SK-N-SH (cell line): Measurements from ENCODE around the gene TFF1. TPM values are rescaled to one million over a fixed set of nuclear protein-coding genes. Genes with fewer than 3 reads are reported as not detected.

ENCODE experiments used
- CTCF ChIA-PET: fragments of 300-600, 350-600 bp; formaldehyde crosslinking; extraction: SDS; loops from one replicate; lab custom pipeline; 2021; lab: Yijun Ruan, JAX
- POLR2A ChIA-PET: fragments of 350-600 bp; sonication (Branson Sonifier 250); formaldehyde crosslinking; extraction: SDS; loops from one replicate; lab custom pipeline; 2020; ENCODE audit warnings: antibody characterized with exemption, inconsistent platforms; lab: Yijun Ruan, JAX
- DNase-seq: peaks from one replicate; pipeline ENCODE4 v3.0.0; 2012
- H2AFZ ChIP-seq: fragments of 200-600 bp; sonication (generic); 2 replicates; pipeline ENCODE4 v1.8.1; 2016; ENCODE audit warnings: antibody characterized with exemption, mild to moderate bottlenecking, low read depth
- H3F3A ChIP-seq: fragments of 200-600 bp; sonication (generic); replicated peaks from 2 replicates; pipeline ENCODE3; 2016; ENCODE audit warnings: antibody characterized with exemption, mild to moderate bottlenecking; ENCODE audit not compliant: insufficient read depth
- H3K27ac ChIP-seq, 2 experiments: fragments of 200-500 bp in 1 of 2; fragments of 200-600 bp in 1 of 2; sonication (Bioruptor generic) in 1 of 2; sonication (generic), shearing (Covaris generic) in 1 of 2; 2 replicates each; pipeline versions ENCODE4 v1.5.1 to v1.6.1; 2014 to 2016; ENCODE audit warnings: low read depth in 2 of 2, inconsistent platforms in 1 of 2, low read length in 1 of 2, mild to moderate bottlenecking in 1 of 2, mixed read lengths in 1 of 2
- H3K27me3 ChIP-seq: fragments of 200-600 bp; sonication (generic), shearing (Covaris generic); 2 replicates; pipeline ENCODE4 v1.6.1; 2016; ENCODE audit warnings: mixed run types; ENCODE audit not compliant: insufficient read depth
- H3K36me3 ChIP-seq, 2 experiments: fragments of 200-500 bp in 1 of 2; fragments of 200-600 bp in 1 of 2; sonication (Bioruptor generic) in 1 of 2; sonication (generic) in 1 of 2; replicated peaks in 1 of 2; 2 replicates each; pipeline versions ENCODE3 to v1.5.1; 2014 to 2016; ENCODE audit warnings: low read length in 1 of 2, mild to moderate bottlenecking in 1 of 2; ENCODE audit not compliant: insufficient read depth in 2 of 2, control insufficient read depth in 1 of 2
- H3K4me1 ChIP-seq, 2 experiments: fragments of 200-500 bp in 1 of 2; fragments of 200-600 bp in 1 of 2; sonication (Bioruptor generic) in 1 of 2; sonication (generic), shearing (Covaris generic) in 1 of 2; 2 replicates each; pipeline versions ENCODE4 v1.5.1 to v1.6.1; 2014 to 2016; ENCODE audit warnings: low read depth in 1 of 2, low read length in 1 of 2, mixed run types in 1 of 2; ENCODE audit not compliant: insufficient read depth in 2 of 2, control insufficient read depth in 1 of 2
- H3K4me2 ChIP-seq: fragments of 200-600 bp; sonication (generic), shearing (Covaris generic); 2 replicates; pipeline ENCODE4 v1.6.1; 2017; ENCODE audit warnings: mixed run types
- H3K4me3 ChIP-seq, 2 experiments: fragments of 200-500 bp in 1 of 2; fragments of 200-600 bp in 1 of 2; sonication (Bioruptor generic) in 1 of 2; sonication (generic), shearing (Covaris generic) in 1 of 2; 2 replicates each; pipeline versions ENCODE4 v1.5.1 to v1.8.1; 2014 to 2016; ENCODE audit warnings: low read depth in 2 of 2, inconsistent platforms in 1 of 2, low read length in 1 of 2, mild to moderate bottlenecking in 1 of 2, mixed read lengths in 1 of 2, moderate library complexity in 1 of 2
- H3K79me2 ChIP-seq: fragments of 200-600 bp; sonication (generic); 2 replicates; pipeline ENCODE4 v1.8.1; 2017; ENCODE audit warnings: mild to moderate bottlenecking; ENCODE audit not compliant: insufficient read depth
- H3K9ac ChIP-seq: fragments of 200-600 bp; sonication (generic); 2 replicates; pipeline ENCODE4 v1.6.1; 2017; ENCODE audit warnings: mixed run types
- H3K9me2 ChIP-seq: fragments of 200-600 bp; sonication (generic); 2 replicates; pipeline ENCODE4 v1.6.1; 2017; ENCODE audit warnings: mixed run types
- H3K9me3 ChIP-seq: fragments of 200-600 bp; sonication (generic); 2 replicates; pipeline ENCODE4 v1.6.1; 2017; ENCODE audit warnings: mixed run types, mild to moderate bottlenecking, moderate library complexity
- H4K20me1 ChIP-seq: fragments of 200-600 bp; sonication (generic); 2 replicates; pipeline ENCODE4 v1.6.1; 2017; ENCODE audit warnings: mild to moderate bottlenecking, mixed run types; ENCODE audit not compliant: insufficient read depth
- CHD2 ChIP-seq: fragments of 150-350 bp; IDR thresholded peaks from 2 replicates; pipeline ENCODE4 v1.6.1; 2018; ENCODE audit warnings: low read length; ENCODE audit not compliant: partially characterized antibody
- ELF1 ChIP-seq: IDR thresholded peaks from 2 replicates; pipeline ENCODE4 v1.4.0; 2012
- EZH2phosphoT487 ChIP-seq: fragments of 200-600 bp; sonication (generic); IDR thresholded peaks from 2 replicates; pipeline ENCODE4 v1.6.1; 2017; ENCODE audit warnings: low read depth, mixed run types, mild to moderate bottlenecking, antibody characterized with exemption, moderate library complexity, borderline replicate concordance
- FOSL2 ChIP-seq: IDR thresholded peaks from 2 replicates; pipeline ENCODE4 v1.4.0; 2012; ENCODE audit warnings: low read depth, mild to moderate bottlenecking, moderate library complexity, borderline replicate concordance
- GATA2 ChIP-seq: sonication (generic); formaldehyde crosslinking; IDR thresholded peaks from 2 replicates; pipeline ENCODE4 v1.5.0; 2020; ENCODE audit warnings: mild to moderate bottlenecking, missing genetic modification reagents
- IRF3 ChIP-seq: fragments of 150-350 bp; IDR thresholded peaks from 2 replicates; pipeline ENCODE4 v1.6.1; 2016; ENCODE audit warnings: mild to moderate bottlenecking, low read depth, low read length
- JUND ChIP-seq: IDR thresholded peaks from 2 replicates; pipeline ENCODE4 v1.4.0; 2012
- MAX ChIP-seq: IDR thresholded peaks from 2 replicates; pipeline ENCODE4 v1.4.0; 2012; ENCODE audit warnings: low read depth
- RCOR1 ChIP-seq: fragments of 150-350 bp; IDR thresholded peaks from 2 replicates; pipeline ENCODE4 v1.6.1; 2017; ENCODE audit warnings: antibody characterized with exemption, low read length
- REST ChIP-seq: IDR thresholded peaks from 2 replicates; pipeline ENCODE4 v1.6.1; 2012; ENCODE audit warnings: mild to moderate bottlenecking, low read depth, low read length, moderate library complexity
- TAF1 ChIP-seq: IDR thresholded peaks from 2 replicates; pipeline ENCODE4 v1.6.1; 2012; ENCODE audit warnings: low read depth, mild to moderate bottlenecking, low read length, moderate library complexity, borderline replicate concordance
- WGBS: methylation state at CpG from one replicate; pipeline ENCODE4 v1.1.6; 2017; ENCODE audit warnings: low lambda C conversion rate; 5-methylcytosine and 5-hydroxymethylcytosine counted together
- polyA plus RNA-seq, 3 experiments: library from polyadenylated mRNA; depleted of rRNA; stranded (reverse); fragments of >200 nt; gene quantifications; 2 replicates each; pipeline ENCODE4 v1.2.3, GENCODE V29; 2012

TFF1 gene
- polyA plus RNA-seq, 1 of the 3 experiments (the other 2 are of a cell fraction): not detected

GRCh38 chr21:42352441-42353095, 13.8 kb downstream of the TFF1 start (continued):
- TF ChIP-seq GATA2 (CRISPR knock-in tag): no peak
- TF ChIP-seq REST: no peak

- H3K9ac ChIP-seq: no peak overlapping the region
- no peaks in the 10 kb centered on the region for H3K27me3 ChIP-seq
- no peak overlapping the region for H2AFZ ChIP-seq
- DNase-seq: no peak
- no peaks in the 10 kb centered on the region for H3K79me2 ChIP-seq
- POLR2A ChIA-PET: no interaction called here
- H3K4me1 ChIP-seq: no peaks in the 10 kb centered on the region
- TF ChIP-seq IRF3 (no peak), MAX (no peak), TAF1 (no peak), JUND (no peak), ELF1 (no peak), CHD2 (no peak), RCOR1 (no peak), EZH2phosphoT487 (no peak), FOSL2 (no peak)
- no peak overlapping the region for H3K4me2 ChIP-seq
- WGBS: 7% methylated on average over 11 of the region's 11 CpGs
- no peaks in the 10 kb centered on the region for H3K36me3 ChIP-seq
- no peaks in the 10 kb centered on the region for H3K9me2 ChIP-seq
- CTCF ChIA-PET: interaction anchor here (0.9 kb wide), 1 partner anchor 15 kb away, joined by 3 read pairs; no protein-coding TSS in a partner anchor
- no peaks in the 10 kb centered on the region for H4K20me1 ChIP-seq
- no peaks in the 10 kb centered on the region; the same call in 1 of the 2 replicates for H3K9me3 ChIP-seq
- no peaks in the 10 kb centered on the region for H3F3A ChIP-seq
- no peak overlapping the region for H3K4me3 ChIP-seq
- H3K27ac ChIP-seq: no peak overlapping the region
Measured at GRCh38 chr21:42351626-42352440, 14.5 kb downstream of the TFF1 start.
